Central memory CD4-positive, alpha-beta T cell (primary cell): ENCODE results near the gene EDA.

Experiments
- DNase-seq: peaks from one replicate; pipeline ENCODE4 v3.0.0; 2022

The EDA gene

DNA sequence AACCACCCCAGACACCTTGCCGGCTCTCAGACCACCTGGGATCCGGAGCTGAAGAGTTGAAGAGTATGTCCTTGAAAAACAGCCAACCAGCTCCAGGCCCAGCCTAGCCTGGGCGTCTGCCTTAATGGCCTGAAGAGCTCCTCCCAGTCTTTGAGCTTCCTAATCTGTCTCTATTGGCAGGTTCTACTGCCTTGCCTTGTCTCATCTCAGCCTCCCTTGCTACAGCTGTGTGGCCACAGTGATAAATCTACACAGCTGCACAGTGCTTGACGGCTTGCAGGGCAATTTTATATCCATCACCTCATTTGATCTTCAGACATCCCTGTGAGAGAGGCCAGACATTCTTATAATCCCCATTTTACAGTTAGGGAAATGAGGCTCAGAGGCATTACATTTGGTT is 413.9 kb downstream of the EDA start:
- DNase-seq: no peak

DNA sequence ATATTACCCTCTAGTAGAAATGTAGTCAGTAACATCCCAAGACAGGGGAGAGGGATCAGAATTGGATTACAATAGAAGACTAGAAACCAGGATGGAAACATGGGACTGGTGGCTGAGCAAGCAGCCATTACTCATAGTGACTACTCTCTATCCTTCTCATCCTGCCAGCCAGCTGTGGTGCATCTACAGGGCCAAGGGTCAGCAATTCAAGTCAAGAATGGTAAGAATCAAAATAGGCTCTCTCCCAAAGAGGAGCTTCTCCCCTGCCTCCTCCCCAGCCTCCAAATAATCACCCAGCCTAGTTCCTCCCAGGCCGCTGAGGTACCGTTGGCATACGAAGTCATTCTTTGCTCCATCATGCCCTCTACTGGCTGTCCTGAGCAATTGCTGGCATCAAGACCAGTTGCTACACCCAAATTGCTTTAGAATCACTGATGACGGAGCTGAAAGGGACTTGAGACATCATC is 414.4 kb downstream of the EDA start:
- DNase-seq: peak; percentile 38

DNA sequence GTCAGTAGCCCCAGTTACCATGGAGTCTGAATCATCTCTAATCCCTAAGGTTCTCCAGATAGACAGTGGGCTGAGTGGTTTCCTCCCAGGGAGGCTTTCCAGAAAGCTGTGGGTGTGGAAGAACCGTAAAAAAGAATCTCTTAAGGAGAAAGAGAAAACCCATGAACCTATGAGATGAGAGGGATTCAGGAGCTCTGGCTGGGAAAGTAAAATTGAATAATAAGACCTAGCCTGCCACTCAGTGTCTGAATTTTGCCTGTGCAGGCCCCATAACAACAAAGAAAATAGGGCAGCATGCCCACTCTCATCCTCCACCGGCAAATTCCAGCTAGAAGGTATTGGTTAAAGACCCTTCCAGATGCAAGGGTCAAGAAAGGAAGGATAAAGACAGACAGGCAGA is 416.9 kb downstream of the EDA start:
- DNase-seq: no peak

DNA sequence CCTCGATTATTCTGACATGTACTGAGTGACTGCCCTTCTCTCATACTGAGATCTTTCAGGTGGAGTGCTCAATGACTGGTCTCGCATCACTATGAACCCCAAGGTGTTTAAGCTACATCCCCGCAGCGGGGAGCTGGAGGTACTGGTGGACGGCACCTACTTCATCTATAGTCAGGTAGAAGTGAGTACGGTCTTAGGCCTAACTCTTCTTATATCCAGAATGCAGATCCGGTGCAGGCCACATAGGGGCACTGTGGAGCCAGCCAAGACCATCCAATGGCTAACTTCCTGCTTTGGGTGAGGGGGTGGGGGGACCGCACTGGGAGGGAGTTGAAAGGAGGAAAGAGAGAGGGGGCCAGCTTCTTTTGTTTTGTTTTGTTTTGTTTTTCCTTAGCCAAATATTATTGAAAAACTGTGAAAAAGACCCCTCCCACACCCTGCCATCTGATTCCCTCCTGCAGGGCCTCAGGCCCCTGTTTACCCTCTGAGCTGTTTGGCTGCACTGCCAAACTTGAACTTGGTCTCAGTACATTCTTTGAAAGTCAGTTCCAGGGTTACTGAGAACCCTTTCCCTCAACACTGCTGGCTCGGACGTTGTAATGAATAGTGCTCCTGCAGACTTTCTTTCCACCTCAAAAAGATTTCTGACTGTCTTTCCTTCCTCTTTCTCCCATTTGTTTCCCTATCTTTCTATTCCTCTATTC is 417.6 kb downstream of the EDA start:
- no peak for DNase-seq

DNA sequence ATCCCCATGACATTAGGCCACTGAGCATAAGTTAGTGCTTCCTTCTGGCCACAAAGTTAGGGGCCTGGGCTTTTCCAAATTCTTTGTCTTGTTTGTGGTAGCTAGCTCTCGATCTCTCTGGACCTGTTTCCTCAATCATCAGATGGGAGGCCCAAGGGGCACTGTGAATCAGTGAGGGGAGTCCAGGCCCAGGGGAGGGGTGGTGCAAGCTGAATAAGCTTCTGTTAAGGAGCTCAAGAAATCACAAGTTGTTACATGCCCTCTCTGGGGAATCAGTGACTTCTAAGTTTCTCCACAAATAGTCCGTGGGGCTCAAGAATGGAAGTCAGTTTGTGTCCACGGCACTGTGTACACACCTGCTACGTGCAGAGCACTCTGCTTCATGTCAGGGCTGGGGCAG is 418.7 kb downstream of the EDA start:
- DNase-seq: no peak

DNA sequence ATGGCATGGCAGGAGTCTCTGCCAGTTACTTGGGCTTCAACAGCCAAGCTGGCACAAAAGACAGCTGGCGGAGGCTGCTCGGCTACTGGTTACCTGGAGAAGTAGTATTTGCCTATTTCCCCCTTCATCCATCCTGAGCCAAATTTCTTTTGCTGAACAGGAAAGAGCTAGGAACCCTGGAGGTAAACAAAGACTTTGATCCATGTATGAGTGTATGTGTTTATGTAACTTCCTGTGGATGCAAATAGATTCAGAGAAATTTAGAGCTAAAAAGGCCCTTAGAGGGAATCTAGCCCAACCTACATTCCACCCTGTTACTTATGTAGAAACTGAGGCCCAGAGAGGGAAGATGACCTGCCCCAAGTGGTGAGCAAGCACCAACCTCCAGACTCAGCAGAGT is 422.6 kb downstream of the EDA start:
- DNase-seq: no peak

DNA sequence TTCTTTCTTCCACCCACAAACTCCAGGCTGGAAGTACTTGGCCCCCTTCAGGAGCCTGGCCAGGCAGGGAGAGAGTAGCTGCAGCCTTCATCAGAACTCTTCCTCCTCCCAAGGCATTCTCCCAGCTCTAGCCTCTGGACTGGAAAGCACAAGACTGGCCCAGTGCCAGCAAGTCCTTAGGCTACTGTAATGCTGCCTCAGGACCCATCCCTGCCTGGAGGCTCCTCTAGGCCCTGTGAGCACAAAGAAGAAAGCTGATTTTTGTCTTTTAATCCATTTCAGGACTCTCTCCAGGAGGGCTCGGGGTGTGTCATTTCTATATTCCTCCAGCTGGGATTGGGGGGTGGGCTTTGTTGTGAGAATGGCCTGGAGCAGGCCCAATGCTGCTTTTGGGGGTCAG is 423.0 kb downstream of the EDA start:
- no peak for DNase-seq

DNA sequence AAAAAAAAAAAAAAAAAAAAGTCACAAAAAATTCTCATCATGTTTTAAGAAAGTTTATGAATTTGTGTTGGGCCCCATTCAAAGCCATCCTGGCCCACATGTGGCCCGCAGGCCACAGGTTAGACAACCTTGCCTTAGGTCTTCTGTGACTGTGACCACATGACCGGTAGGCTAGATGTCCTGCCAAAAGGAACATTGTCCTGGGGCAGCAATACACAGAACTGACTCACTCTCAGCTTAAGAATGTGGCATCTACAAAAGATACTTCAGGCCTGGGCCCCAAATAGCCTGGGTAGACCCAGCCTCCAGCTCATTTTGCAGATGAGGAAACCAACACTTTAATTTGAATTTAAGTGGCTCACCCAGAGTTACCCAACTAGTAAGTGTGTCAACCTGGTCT is 423.8 kb downstream of the EDA start:
- DNase-seq: no peak

DNA sequence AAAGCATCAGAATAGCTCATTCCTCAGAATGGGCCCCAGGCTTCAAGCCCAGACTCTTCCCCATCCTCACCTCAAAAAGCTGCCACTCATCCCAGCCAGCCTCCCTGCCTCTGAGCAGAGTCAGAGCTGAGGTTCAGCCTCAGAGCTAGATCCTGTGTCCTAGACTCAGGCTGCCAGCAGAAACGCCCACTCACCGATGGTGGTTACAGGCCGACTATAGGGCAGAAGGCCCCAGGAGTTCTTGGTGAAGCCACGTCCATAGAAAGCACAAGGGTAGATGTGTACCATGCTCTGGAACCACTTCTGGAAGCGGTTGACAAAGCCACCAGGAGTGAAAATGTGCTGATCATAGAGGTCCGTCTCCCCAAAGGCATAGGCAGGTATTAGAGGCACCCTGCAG is 426.1 kb downstream of the EDA start:
- DNase-seq: no peak

DNA sequence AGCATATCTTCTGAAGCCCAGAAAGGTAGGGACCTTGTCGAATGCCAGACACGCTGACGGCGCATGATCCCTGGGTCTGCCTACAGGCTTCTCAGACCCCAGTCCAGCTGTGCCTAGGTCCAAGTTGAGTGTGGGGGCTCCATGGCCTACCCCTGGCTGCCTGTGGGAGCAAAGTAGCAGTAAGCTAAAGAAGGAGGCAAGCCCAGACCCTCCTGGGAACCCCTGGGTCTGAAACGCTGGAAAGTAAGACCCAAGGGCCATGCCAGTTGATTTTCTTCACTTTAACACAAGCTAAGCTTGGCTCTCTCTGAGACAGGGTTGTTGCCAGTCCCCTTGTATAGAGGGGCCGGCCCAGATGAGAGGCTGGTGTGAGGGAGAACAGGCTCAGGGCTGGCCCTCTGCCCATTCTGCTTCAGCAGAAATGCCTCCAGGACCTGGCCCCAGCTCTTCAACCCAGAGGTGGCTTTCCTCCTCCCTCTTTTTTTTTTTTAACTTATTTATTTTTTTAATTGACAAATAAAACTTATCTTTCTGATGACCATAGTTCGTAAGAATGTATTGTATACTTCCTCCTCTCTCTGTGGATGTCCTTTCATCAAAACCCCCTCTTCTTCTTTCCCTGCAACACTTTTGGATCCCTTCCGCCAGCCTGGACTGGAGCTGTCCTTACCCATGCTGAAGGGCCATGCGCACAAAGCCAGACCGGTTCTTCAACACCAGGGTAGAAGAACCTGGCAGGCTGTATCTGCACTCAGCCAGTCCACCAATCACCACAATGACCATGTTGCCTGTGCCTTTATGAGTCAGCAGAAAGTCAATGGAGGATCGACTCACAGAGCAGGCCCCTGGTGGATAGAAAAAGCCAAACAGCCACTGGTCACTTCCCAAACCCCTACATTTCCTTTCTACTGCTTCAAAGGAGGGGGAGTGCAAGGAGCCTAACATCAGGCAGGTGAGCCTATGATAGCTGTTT is 426.8 kb downstream of the EDA start:
- no peak for DNase-seq

DNA sequence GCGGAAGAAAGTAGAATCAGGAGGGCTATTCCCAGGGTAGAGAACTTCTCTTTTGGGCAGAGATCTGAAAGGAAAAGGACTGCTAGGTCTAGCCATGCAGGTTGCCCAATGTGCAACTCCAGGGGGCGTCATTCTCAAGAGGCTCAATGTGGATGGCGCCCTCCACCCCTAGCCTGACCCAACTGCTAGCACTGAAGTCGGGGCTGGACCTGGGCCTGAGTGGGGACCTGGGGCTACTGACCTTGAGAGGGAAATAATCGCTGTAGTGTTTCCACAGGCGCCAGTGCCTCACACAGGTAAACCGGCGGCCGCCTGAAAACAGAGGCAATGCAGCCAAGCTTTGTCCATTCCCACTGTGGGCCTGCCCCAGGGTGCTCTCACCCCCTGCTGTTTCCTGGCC is 427.8 kb downstream of the EDA start:
- no peak for DNase-seq

DNA sequence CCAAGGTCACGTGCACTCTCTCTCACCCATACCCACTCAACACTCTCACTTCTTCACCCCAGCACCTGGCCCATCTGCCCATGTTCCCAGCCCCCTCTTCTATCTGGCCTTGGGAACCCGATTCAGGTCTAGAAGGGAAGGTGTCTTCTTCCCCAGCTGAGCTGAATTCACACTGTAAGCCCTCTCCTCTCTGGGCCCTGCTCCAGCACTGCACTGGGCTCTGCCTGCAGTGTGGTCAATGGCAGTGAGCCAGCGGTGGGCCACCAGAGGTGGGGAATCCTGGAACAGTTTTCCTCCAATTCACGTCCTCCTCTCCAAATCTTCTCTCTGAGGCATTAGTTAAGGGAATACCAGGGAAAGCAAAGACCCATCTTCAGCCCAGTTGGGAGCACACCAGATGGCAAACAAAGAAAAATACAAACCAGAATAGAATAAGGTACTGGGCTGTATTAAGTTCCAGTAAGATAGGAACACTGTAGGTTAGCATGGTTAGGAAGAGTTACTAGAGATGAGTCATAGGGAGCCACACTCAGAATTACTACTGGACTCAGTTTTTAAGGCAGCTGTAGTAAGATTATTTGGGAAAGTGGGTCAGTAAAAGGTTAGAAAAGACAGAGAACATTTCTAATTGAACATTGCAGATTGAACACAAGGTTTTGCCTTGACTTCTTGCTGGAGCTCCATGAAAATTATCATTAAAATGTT is 428.8 kb downstream of the EDA start:
- no peak for DNase-seq

DNA sequence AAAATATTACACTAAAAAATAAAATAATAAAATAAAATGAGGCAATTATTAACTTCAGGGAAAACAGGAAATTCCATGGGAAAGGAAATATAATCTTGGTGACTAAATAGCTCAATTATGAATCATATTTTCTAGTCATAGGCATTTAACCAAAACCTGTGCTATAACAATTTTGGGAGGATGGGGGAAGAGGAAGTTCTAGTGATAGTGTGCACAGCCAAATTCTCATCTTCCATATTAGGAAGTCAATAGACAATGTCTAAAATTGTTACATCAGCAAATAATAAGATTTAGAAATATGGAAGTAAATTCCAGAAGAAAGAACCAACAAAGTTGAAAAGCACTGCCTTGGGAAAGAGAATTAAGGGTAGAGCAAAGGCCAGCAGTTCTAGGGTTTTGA is 431.1 kb downstream of the EDA start:
- DNase-seq: no peak

DNA sequence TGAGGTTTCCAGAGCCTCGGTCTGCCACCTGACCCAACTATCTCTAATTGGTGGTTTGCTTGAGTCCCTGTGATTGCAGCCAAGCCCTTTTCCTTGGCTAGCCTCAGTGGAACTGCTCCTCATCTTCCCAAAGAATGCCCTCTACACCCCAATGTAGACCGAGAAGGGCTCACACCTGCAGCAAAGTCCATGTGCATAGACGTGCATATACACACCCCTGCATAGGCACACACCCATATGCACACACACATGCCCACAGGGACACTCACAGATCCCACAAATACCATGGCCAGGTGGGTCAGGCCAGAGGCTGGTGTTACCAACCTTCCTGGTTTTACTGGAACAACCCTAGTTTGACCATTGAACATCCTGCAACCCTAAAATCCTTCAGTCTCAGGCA is 433.5 kb downstream of the EDA start:
- no peak for DNase-seq

DNA sequence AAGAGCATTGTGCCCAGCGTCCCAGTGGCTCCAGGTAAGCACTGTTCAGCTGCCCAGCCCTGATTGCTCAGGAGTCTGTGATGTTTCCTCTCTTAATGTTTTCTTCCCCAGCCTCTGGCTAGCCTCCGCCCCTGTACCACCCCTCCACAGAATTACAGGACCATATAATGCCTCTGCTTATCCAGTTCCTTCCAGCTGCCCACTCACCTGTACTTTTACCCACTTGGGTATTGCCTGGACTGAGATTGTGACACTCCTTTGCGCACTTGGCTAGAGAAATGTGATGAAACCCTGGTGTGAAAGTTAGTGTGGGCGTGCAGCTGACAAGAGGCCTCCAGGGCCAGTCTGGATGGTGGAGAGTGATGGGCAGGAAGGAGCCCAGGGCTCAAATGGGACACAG is 434.0 kb downstream of the EDA start, which contains the start of gene AWAT2:
Gene AWAT2, minus strand, starts transcription at position 14 of the 400 bp plus-strand sequence. Its CDS starts 6 bp downstream, at position 8.
- no peak for DNase-seq

DNA sequence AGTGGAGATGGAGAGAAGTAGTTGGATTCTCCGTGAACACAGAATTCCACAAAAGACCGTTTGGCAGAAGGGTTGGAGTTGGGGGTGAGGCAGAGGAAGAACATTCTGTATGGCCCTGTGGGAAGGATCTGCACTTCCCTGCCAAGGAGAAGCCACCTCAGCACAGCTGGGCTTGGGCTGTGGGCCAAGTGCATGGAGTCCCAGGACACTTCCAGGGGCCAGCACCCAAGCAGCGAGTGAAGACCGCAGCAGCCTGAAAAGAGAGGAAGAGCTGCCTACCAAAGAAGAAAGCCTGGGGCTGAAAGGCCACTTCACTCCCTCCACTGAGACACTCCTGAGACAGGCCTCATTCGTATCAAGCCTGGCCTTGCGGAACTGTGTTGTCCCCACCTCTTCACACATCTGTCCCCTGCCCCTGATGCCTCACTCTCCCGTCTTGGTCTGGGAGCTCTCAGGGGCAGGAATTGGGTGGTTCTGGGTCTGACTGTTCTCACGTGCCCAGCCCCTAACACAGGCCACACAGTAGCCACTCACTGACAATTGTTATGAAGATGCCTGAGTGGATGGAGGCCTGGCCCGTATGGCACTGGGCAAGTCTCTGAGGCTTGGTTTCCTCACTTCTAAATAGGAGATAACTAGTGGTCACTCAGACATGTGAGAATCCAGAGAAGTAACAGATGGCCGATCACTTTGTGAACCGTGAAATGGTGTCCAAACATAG is 437.1 kb downstream of the EDA start:
- DNase-seq: no peak

DNA sequence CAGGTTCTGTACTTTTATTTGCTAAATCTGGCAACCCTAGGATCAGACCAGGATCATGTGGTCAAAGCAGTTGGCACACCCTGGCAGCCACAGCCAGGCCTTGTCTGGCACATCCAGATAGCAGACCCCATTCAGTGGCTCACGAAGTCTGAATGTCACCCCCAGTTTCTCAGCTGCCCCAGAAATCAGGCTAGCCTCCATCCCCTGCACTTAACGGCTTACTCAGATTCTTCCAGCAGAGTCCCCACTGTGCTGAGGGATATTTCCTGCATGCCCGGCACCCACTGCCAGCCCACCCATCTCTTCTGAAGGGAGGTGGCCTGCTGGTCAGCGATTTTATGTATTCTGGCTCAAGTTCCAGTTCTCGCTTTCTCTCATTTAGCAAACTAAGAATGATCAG is 438.5 kb downstream of the EDA start:
- no peak for DNase-seq

DNA sequence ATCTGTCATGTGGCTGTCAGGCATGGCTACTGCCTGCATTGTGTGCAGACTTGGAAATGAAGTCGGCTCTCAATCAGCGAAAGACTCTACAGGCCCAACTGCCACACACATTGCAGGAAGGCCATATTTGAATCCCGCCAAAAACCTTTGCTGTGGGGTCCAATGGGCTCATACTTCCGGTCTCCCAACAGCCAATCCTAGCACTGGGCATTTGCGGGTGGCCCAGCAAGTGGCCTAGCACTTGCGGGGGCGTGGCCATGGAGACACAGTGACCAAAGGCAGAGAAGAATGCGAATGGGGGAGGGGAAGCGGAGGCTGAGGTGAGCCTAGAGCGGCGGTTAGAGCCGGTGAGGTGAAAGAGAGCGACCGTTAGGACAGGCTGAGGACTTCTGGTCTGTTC is 446.2 kb downstream of the EDA start, which contains the start of gene OTUD6A:
Gene OTUD6A, plus strand, starts transcription at position 382 of the 400 bp plus-strand sequence. CDS start 68 bp downstream, outside the sequence.
- no peak for DNase-seq

DNA sequence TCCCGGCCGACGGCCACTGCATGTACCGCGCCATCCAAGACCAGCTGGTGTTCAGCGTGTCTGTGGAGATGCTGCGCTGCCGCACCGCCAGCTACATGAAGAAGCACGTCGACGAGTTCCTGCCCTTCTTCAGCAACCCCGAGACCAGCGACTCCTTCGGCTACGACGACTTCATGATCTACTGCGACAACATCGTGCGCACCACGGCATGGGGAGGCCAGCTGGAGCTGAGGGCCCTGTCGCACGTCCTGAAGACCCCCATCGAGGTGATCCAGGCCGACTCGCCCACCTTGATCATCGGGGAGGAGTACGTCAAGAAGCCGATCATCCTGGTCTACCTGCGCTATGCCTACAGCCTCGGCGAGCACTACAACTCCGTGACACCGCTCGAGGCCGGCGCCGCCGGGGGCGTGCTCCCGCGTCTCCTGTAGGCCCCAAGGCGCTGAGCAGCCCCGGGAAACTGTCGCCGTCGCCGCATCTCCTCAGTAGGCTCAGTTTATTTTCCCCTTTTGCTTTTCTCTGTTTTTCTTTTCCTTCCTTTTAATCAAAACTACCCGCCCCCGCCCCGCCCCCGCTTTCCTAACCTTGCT is 447.1 kb downstream of the EDA start:
- no peak for DNase-seq

DNA sequence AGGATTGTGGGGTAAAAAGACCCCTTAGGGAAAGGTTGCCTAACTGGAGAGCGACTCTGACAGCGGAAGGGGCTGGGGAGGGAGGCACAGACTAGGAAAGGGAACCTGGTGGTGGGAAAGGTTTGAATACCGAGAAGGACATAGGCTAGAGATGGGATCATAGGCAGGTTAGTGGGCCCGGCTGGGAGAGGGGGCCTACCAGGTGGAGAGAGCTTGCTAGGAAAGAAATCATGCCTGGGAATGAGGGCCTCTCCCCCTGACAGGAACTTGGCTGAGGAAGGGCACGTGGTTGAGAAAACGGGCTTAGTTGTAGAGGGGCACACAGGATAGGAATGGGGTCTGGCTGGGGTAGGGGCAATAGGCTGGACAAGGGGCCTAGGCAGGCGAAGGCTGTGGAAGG is 450.7 kb downstream of the EDA start:
- no peak for DNase-seq

DNA sequence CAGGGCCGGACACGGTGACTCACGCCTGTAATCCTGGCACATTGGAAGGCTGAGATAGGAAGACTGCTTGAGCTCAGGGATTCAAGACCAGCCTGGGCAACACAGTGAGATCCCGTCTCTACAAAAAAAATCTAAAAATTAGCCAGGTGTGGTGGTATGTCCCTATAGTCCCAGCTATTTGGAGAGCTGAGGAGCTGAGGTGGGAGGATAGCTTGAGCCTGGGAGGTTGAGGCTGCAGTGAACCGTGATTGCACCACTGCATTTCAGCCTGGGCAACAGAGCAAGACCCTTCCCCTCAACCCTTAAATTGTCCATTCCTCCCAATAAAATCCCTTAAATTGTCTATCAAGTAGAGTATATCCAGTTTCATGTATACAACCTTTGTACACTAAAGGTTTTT is 463.4 kb downstream of the EDA start:
- no peak for DNase-seq

DNA sequence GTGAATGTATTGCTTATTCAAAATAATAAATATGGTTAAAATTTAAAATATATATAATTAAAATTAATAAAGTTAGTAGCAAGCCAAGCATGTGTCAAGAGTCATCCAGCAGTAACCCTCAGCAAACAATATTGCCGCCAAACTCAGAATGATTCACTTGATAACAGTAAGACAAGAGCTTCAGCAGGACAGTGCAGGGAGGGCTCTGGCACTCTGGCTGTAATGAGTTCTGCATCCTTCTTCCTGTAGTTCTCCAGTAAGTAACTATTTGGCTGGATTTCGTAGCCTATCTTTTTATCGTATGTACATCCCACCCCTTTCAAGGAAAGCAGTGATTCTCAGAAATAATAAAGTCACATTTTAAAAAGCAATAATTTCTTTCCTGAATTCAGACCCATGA is 464.0 kb downstream of the EDA start:
- no peak for DNase-seq
